Medulla oblongata (tissue), 1 donor: ENCODE results near the gene ADGRB3.
"Not testable (repeated sequence)": the region's sequence is repeated elsewhere in the genome, so short reads cannot be mapped to it uniquely, and the experiment has no call there.

ENCODE experiments used
- DNase-seq: peaks from one replicate; pipeline ENCODE4 v3.0.0-alpha.2; 2015; ENCODE audit errors: extremely low spot score

ADGRB3 gene

DNA sequence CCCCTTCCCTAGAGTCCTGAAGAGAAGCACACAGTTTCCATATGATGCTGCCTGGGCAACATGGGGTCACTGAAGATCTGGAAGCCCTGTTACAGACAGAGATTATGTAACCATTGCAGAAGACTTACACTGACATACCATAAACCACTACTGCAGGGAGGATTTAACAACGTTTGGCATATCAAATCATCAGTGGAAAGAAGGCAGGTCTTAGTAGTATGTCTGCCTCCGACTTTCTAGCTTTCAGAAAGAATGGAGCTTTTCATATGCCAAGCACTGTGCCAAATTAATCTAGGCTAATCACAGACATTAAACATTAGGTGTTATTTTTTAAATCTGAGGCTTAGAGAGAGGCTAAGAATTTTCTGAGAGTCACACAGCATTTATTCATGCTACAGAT lies 144.3 kb downstream of the ADGRB3 start:
- peak; percentile 56 for DNase-seq

DNA sequence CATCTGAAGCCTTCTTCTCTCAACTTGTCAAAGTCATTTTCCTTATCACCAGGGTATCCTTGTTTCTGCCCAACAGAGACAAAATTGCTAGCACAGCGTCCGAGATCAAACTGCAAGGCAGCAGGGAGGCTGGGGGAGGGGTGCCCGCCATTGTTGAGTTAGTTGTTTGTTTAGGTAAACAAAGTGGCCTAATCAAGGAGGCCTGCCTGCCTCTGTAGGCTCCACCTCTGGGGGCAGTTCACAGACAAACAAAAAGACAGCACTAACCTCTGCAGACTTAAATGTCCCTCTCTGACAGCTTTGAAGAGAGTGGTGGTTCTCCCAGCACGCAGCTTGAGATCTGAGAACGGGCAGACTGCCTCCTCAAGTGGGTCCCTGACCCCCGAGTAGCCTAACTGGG lies 155.0 kb downstream of the ADGRB3 start:
- not testable (repeated sequence) for DNase-seq

DNA sequence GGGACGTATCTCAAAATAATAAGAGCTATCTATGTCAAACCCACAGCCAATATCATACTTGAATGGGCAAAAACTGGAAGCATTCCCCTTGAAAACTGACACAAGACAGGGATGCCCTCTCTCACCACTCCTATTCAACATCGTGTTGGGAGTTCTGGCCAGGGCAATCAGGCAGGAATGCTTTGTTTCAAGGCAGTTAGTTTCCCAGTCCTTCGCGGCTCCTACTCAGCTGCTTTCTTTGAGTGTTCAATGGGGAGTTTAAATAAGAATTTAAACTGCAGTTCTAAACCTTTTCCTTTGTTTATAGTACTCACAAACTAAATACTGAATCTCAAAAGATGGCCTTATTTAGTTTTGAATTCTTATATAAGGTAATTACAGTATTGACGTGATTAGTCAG lies 179.9 kb downstream of the ADGRB3 start:
- DNase-seq: peak; percentile 21

DNA sequence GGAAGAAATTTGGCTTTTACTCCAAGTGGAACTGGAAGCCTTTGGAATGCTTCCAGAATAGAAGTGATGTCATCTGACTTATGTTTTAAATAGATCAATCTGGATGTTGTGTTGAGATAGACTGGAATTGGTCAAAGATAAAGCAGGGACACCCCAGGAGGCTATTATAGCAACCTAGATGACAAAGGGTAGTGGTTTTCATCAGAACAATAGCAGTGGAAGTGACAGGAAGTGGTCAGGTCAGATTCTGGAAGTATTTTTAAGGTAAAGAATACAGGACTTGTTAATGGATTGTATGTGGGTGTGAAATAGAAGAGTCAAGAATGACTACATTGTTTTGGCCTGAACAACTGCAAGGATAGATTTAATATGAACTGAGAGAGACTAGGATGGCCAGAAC lies 191.4 kb downstream of the ADGRB3 start:
- no peak for DNase-seq

DNA sequence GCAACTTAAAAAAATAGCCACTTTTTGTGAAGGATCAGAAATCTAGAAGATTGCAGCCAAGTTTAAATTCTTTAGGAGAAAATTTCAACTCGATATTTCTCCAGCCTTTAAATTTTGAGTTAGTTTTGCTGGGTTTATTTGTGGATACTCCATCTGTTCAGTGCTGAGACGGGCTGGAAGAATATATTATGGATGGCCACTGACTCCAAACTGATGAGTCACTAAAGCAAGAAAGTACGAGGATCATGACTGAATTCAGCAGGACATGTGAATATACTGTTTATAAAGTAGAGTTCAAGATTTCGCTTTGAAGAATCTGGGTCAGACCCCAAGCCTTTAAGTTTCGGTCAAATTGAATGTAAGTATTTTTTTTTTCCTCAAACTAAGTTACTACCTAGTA lies 199.5 kb downstream of the ADGRB3 start:
- no peak for DNase-seq

DNA sequence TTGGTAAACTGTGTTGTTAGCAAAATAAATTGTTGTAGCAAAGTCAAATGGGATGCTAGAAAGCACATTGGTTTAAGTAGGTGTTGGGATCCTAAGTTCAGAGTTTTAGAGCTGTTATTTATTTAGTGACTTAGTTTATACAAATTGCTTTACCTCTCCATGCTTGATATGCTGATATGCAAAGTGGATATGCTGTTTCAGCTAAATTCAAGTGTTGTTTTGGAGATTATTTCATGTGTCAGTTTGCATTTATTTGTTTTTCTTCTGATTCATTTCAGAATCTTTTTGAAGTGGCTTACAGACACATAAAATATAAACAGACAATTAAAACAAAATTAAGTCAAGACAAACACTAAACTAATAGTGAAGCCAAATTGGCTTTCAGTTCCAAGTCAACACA lies 203.5 kb downstream of the ADGRB3 start:
- DNase-seq: no peak

DNA sequence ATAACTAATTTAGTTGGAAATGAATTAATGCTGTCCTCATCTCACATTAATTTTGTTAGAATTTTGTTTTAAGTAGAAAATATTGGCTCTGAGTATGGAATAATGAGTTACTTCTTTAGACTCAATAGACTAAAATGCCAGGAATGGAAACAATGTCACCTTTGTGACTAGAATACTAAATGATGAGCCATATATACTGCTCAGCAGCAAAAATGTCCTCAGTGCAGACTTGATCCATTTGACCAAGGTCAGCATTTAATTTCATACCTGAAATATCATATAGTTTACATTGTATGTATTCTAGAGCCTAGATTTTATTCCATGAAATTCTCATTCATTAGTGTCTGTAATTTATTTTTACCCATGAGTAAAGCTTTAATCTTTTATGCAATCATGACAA lies 217.7 kb downstream of the ADGRB3 start:
- no peak for DNase-seq

DNA sequence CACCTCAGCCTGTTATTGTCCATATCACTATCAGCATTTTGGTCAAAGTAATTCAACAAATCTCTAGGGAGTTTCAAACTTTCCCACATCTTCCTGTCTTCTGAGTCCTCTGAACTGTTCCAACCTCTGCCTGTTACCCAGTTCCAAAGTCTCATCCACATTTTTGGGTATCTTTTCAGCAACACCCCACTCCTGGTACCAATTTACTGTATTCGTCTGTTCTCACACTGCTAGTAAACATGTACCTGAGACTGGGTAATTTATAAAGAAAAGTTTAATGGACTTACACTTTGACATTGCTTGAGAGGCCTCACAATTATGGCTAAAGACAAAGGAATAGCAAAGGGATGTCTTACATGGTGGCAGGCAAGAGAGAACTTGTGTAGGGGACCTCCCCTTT lies 224.2 kb downstream of the ADGRB3 start:
- no peak for DNase-seq

DNA sequence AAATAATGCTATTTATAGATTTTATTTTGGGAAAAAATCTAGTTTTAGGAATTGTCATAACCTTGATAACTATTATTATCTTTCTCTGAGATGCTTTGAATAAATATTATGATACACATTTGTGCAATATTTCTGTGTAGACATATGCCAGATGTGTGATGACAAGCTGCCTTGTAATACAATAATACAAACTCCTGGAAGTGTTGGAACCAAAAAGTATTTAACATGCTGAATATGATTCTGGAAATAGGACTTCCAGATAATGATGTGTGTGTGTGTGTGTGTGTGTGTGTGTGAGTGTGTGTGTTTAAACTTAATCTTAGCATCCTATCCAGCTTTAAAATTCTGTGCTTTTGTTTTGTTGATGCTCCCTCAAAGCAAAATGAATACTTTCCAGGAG lies 233.6 kb downstream of the ADGRB3 start:
- DNase-seq: no peak

DNA sequence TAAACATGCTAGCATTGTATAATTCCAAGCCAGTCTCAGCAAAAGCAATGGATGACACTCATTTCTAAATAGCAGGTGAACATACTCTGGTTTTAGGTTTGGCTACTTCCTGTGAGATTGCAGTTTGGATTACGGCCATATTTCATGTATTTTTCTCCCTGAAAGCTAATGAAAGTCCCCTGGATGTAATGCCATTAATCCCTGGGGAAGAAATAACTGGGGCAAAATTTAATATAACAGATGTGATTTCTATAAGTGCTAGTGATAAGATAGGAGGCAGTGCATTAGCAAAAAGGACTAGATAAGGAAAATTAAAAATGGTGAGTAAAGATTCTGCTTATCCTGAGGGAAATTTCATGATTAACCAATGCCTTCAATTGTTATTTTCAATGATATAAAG lies 238.2 kb downstream of the ADGRB3 start:
- no peak for DNase-seq

DNA sequence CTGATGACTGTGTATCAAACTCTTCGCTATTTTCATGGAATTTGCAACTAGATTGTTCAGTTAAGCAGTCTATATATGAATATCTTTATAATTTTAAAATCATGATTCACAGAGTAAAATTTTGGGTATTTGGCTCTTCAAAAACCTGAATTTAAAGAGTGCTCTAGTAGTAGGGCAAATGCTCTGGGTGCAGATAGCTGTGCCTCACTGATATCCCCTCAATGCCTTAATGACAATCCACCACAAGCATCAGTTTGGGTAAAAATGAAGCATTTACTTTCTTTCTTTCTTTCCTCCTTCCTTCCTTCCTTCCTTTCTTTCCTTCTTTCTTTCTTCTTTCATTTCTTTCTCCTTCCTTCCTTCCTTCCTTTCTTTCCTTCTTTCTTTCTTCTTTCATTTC lies 239.7 kb downstream of the ADGRB3 start:
- DNase-seq: no peak

DNA sequence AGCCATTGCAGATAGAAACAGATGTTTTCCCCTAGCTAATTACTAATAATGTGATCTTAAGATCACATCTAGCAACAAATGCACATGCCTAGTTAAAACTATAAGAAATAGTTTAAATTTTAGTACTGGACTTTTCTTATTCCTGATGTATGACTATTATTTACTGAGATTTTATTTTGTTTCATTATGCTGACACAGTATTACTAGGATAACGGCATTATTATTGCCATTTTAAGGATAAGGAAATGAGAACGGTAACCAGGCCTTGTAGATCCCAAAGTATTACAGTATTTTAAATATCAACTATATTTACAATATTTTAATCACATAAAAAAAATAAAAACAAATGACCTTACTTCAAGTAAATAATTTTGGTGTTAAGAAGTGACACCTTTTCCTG lies 240.3 kb downstream of the ADGRB3 start:
- no peak for DNase-seq

DNA sequence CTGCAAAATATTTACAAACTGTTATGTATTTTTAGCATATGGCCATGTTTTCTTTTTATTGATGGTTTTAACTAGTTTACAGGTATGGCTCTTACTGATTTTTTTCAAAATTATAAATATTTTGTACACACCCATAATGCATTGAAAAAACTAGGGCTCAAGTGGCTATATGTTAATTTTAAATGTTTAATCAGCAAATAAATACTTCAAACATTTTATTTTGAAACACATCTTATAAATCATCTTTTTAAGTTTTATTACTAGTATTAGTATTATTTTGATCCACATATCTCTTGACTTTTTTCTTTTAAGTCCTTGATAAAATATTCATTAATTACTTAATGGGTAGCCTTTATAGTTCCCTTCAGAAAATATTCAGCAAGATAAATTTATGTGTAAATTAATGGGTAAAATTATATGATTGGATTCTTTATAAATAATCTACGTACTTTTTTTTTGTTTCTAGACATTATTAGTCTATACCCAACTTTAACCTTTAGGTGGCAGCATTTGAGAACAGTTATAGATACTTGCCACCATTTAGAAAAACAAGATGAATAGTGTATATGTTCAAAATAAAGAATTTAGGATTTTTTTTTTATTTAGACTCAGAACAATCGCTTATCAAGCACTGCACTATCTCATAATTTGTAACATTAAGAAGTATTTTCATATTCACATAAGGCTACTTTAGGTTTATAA lies 241.9 kb downstream of the ADGRB3 start:
- peak; percentile 41 for DNase-seq

DNA sequence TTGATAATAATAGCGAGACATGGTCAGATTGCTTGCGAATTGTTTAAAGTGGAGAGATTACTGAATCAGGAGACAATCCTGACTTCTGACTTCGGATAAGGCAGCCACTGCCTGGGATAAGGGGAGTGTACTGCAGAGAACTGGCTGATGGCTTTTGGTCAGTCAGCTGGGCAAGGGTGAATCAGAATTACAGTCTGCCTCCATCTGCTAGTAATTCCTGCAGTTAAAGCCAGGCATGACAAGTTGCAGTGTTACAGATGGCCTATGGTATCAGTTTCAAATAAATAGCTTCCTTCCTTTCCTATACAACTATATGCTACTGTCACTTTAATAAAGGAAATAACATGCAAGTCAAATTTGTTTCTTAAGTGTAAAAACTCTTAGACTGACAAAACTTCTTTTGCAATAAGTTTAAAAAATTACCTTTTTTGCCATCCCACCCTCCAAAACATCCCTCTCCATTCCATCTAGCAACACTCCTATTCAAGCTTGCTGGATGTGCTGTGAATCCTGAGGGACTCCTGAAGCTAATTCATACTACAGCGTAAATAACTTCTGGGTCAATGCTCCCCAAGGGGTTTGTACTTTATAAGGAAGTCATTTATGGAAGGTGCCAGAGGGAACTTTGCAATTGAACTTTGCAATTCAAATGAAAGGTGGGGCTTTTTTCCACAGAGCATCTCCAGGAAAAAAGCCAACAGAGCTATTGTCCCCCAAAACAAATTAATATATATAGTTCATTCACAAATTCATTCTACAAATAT lies 245.2 kb downstream of the ADGRB3 start:
- DNase-seq: no peak

DNA sequence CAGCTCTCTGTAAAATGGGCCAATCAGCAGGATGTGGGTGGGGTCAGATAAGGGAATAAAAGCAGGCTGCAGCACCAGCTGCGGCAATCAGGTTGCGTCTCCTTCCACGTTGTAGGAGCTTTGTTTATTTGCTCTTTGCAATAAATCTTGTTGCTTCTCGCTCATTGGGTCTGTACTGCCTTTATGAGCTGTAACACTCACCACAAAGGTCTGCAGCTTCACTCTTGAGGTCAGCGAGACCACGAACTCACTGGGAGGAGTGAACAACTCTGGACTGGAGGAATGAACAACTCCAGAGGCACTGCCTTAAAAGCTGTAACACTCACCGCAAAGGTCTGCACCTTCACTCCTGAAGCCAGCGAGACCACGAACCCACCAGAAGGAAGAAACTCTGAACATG lies 248.2 kb downstream of the ADGRB3 start:
- DNase-seq: not testable (repeated sequence)

DNA sequence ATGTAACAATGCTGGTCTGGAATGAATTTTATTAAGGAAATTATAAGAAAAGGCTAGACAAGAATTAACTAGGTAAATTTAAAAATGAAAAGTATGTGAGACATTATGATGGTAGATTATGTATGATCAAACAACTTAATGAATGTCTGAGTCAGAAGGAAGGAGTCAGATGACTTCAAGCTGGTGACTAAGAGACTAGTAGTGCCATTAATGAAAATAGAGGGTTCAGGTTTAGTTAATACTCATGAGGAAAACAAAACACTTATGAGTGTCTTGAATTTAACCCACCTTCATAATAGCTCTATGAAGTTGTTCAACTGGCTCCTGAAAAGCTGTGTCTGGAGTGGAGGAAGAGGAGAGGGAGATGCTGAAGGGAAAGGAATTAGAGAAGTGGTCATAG lies 256.3 kb downstream of the ADGRB3 start:
- no peak for DNase-seq

DNA sequence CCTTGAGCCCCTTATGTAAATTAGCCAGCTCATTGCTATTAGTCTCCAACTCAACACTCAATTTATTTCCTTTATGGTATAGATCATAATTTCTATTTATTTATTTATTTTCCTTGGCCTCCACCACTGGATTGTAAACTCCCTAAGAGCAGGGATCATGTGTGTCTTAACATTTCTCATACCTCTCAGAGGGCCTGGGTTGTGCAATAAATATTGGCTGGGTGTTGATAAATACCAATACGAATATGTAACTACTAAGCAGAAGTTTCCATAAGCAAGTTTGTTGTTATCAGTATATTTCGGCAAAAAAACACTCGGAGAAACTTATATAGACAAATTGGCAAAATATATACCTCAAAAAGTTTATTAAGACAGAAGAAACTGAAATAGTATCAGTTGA lies 257.4 kb downstream of the ADGRB3 start:
- DNase-seq: no peak

DNA sequence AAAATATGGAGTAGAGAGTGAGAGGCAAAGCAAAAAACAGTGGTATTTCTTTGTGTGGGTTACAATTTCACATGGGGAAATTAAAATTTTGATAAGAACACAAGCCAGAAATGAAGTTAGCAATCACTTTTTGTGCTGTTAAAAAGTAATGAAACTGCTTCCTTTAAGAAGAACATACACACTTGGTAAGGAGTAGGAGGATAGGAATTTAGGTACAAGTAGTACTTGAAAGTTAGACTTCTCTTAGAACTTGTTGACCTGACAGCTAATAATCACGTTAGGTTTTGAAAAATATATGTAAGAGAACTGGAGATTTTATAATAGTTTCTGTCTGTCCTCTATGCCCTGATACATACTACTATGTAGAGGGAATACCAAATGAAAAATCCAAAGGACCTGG lies 260.8 kb downstream of the ADGRB3 start:
- no peak for DNase-seq

DNA sequence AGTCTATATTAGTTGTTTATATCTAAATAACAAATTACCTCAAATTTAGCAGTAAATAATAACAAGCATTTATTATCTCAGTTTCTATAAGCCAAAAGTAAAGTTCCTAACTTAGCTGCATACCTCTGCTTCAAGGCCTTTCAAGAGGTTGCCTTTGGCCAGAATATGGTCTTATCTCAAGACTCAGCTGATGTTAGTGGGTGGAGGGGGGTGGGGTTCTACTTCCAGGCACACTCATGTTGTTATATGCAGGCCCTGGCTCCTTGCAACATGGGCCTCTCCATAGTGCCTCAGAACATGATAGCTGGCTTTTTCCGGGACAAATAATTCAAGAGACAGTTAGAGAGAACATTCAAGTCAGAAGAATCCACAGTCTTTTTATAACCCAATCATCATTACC lies 266.0 kb downstream of the ADGRB3 start:
- no peak for DNase-seq

DNA sequence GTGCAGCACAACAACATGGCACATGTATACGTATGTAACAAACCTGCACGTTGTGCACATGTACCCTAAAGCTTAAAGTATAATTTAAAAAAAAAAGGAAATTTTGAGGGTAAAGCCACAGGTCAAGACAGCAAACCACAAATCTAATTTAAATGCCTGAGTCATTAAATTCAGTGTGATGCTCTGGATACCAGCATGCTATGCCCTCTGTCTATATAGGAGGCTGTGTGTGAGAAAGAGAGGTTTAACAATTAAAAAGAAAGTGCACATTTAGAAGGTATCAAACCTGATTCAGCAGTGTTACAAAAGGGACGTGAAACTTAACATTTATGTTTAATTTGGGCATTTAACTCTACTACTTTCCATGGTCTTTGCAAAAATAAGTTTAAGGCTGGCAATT lies 276.3 kb downstream of the ADGRB3 start:
- DNase-seq: no peak

DNA sequence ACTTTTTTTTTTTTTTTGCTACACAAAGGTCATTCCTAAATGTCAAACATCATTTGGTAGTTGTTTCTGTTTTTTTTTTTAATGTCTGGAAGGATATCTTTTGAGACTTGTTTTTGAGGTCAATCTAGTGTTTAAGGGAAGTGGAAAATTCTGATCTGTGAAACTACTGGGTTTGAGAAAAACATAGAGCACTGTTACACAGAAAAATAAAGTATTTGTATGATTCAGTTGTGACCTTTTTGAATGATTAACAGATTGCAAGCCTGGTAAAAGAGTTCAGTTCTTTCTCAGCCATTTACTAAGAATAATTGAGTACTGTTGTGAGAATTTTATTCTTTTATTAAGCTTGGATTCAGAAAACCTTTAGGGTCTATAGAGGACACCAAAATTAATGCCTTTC lies 276.7 kb downstream of the ADGRB3 start:
- no peak for DNase-seq

DNA sequence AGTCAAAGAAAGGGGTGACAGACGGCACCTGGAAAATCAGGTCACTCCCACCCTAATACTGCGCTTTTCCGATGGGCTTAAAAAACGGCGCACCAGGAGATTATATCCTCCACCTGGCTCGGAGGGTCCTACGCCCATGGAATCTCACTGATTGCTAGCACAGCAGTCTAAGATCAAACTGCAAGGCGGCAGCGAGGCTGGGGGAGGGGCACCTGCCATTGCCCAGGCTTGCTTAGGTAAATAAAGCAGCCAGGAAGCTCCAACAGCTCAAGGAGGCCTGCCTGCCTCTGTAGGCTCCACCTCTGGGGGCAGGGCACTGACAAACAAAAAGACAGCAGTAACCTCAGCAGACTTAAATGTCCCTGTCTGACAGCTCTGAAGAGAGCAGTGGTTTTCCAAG lies 277.7 kb downstream of the ADGRB3 start:
- not testable (repeated sequence) for DNase-seq

DNA sequence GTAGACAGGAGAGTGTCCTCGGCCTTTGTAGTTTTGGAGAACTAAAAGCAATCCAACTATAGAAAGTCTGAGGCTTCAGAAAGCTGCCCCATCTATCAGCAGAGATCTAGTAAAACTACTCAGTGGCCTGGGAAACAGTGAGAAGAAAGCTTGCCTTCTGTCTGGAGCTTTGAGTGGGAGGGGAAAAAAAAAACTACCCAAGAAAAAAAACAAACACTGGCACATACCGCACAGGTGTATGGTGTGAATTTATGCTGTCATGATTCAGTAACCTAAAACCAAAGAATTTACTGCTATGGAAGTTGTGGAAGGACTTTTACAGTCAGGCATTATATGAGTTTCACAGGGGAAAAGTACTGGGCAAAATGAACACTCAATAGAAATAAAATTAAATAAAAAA lies 280.5 kb downstream of the ADGRB3 start:
- DNase-seq: no peak

DNA sequence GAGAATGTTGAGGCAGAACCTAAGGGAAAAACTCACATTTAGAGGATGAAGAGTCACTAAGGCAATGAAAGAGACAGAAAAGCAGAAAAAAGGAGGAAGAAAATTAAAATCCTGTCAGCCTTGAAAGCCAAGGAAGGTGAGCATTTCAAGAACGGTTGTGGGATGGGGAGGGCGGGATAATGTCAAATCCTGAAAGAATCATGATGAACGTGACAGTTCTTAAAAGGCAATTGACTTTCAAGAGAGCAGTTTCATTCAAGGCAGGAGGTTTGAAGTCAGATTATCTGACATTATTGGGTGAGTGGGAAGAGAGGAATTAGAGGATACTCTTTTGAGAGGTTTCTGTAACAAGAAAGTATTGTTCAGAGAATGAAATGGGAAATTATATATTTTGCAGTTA lies 284.5 kb downstream of the ADGRB3 start:
- DNase-seq: no peak
